ENCODE measurements around the gene MAT2B.

Gene MAT2B

GRCh38 chr5:163505368-163506094, at the start of gene MAT2B:
Gene MAT2B, plus strand, starts transcription at chr5:163505619. Its CDS starts 68 bp downstream, at chr5:163505687.
- TF ChIP-seq CTCF (IDR thresholded peaks at IDR 0.05; ENCODE audit: insufficient read depth, low read depth, low read length, missing control alignments): peak; percentile 51
- DNase-seq (ENCODE audit: low read depth): peak; percentile 97
- H3K4me3 ChIP-seq (ENCODE audit: low read depth, low read length): peak within 1 kb of the TSS; percentile 58

- TF ChIP-seq CTCF (IDR thresholded peaks at IDR 0.05; ENCODE audit: insufficient read depth, low read depth, low read length, missing control alignments): no peak
- no peak for DNase-seq (ENCODE audit: low read depth)
- H3K4me3 ChIP-seq (ENCODE audit: low read depth, low read length): no peak overlapping the region
Measured at GRCh38 chr5:163456029-163456589, 49.3 kb upstream of the MAT2B start.

- H3K4me3 ChIP-seq (ENCODE audit: low read depth, low read length): no peak overlapping the region
- no peak for DNase-seq (ENCODE audit: low read depth)
- no peak for TF ChIP-seq CTCF (IDR thresholded peaks at IDR 0.05; ENCODE audit: insufficient read depth, low read depth, low read length, missing control alignments)
Measured at GRCh38 chr5:163456840-163457239, 48.6 kb upstream of the MAT2B start.

- TF ChIP-seq CTCF (IDR thresholded peaks at IDR 0.05; ENCODE audit: insufficient read depth, low read depth, low read length, missing control alignments): no peak
- no peak for DNase-seq (ENCODE audit: low read depth)
- H3K4me3 ChIP-seq (ENCODE audit: low read depth, low read length): peak overlapping the region; percentile 89
Measured at GRCh38 chr5:163458778-163459385, 46.5 kb upstream of the MAT2B start.

- peak overlapping the region; percentile 89 for H3K4me3 ChIP-seq (ENCODE audit: low read depth, low read length)
- DNase-seq (ENCODE audit: low read depth): no peak
- no peak for TF ChIP-seq CTCF (IDR thresholded peaks at IDR 0.05; ENCODE audit: insufficient read depth, low read depth, low read length, missing control alignments)
Measured at GRCh38 chr5:163459462-163459818, 46.0 kb upstream of the MAT2B start.

GRCh38 chr5:163459819-163460561, 45.4 kb upstream of the MAT2B start, which contains the start of gene NUDCD2:
Gene NUDCD2, minus strand, starts transcription at chr5:163460102. Its CDS starts 52 bp downstream, at chr5:163460050.
- peak within 1 kb of the TSS; percentile 89 for H3K4me3 ChIP-seq (ENCODE audit: low read depth, low read length)
- peak; percentile 99 for DNase-seq (ENCODE audit: low read depth)
- peak; percentile 30 for TF ChIP-seq CTCF (IDR thresholded peaks at IDR 0.05; ENCODE audit: insufficient read depth, low read depth, low read length, missing control alignments)
